Spleen (tissue), 11 donors: ENCODE measurements around the gene NIPSNAP2. TPM values are rescaled to one million over a fixed set of nuclear protein-coding genes. Genes with fewer than 3 reads are reported as not detected.
A peak's percentile ranks its signal among the peaks of the same experiment; 100 is the strongest.

Experiments
- DNase-seq: peaks from one replicate; pipeline ENCODE4 v3.0.0-alpha.2; 2020
- H3K27ac ChIP-seq, 8 donors: fragments of 200-600 bp; sonication (generic) in 7 of 8; 1 replicate in 4 of 8; 2 replicates in 4 of 8; pipeline versions ENCODE4 v1.5.0 to v1.8.0; 2016 to 2021; ENCODE audit warnings: inconsistent platforms in 4 of 8, mild to moderate bottlenecking in 4 of 8, moderate library complexity in 1 of 8
- H3K27me3 ChIP-seq, 7 donors: fragments of 200-600 bp; sonication (generic) in 6 of 7; replicated peaks in 1 of 7; 1 replicate in 4 of 7; 2 replicates in 3 of 7; pipeline versions ENCODE4 v1.5.0 to v1.8.0; 2016 to 2021; ENCODE audit warnings: inconsistent platforms in 3 of 7, mild to moderate bottlenecking in 1 of 7
- H3K36me3 ChIP-seq, 6 donors: fragments of 200-600 bp; sonication (generic) in 5 of 6; 1 replicate in 4 of 6; 2 replicates in 2 of 6; pipeline versions ENCODE4 v1.5.0 to v1.8.0; 2016 to 2021; ENCODE audit warnings: inconsistent platforms in 2 of 6
- H3K4me1 ChIP-seq, 6 donors: fragments of 200-600 bp; sonication (generic) in 5 of 6; 1 replicate in 3 of 6; 2 replicates in 3 of 6; pipeline versions ENCODE4 v1.5.0 to v1.8.0; 2016 to 2021; ENCODE audit warnings: inconsistent platforms in 3 of 6
- H3K4me3 ChIP-seq, 8 donors: fragments of 200-600 bp; sonication (generic) in 7 of 8; 1 replicate in 4 of 8; 2 replicates in 4 of 8; pipeline versions ENCODE4 v1.5.0 to v1.8.0; 2016 to 2021; ENCODE audit warnings: inconsistent platforms in 4 of 8, mild to moderate bottlenecking in 4 of 8, moderate library complexity in 2 of 8
- H3K9me3 ChIP-seq, 8 donors: fragments of 200-600 bp; sonication (generic) in 7 of 8; 1 replicate in 4 of 8; 2 replicates in 4 of 8; pipeline versions ENCODE4 v1.5.0 to v1.8.0; 2016 to 2021; ENCODE audit warnings: inconsistent platforms in 4 of 8
- CTCF ChIP-seq, 11 experiments: fragments of 200-600 bp in 7 of 11; fragments of 450-650 bp in 4 of 11; sonication (generic) in 4 of 11; IDR thresholded peaks in 8 of 11; conservative IDR thresholded peaks in 3 of 11; 1 replicate in 7 of 11; 2 replicates in 4 of 11; pipeline versions ENCODE4 v1.4.0 to v1.8.0; 2016 to 2021; ENCODE audit warnings: antibody characterized with exemption in 11 of 11, inconsistent platforms in 4 of 11, mild to moderate bottlenecking in 1 of 11
- POLR2A ChIP-seq, 3 donors: fragments of 450-650 bp; IDR thresholded peaks; one replicate each; pipeline ENCODE4 v1.5.1; 2017; ENCODE audit warnings: antibody characterized with exemption in 3 of 3, mild to moderate bottlenecking in 1 of 3
- POLR2AphosphoS5 ChIP-seq, 3 donors: sonication (generic); formaldehyde crosslinking; IDR thresholded peaks; one replicate each; pipeline ENCODE4 v1.5.1; 2017; ENCODE audit warnings: antibody characterized with exemption in 3 of 3
- WGBS, 5 donors: extraction: QIAGEN DNeasy Blood & Tissue Kit in 3 of 5; methylation state at CpG; one replicate each; pipeline versions ENCODE4 v1.1.5 to v1.1.7; 2013 to 2018; 5-methylcytosine and 5-hydroxymethylcytosine counted together
- intact Hi-C: fragments of 100-400 bp; cut with DNase I; formaldehyde crosslinking; loops from one replicate; pipeline ENCODE4 v1.15.0; 2023; ENCODE audit warnings: low total_unique reads
- polyA plus RNA-seq, 3 donors: library from polyadenylated mRNA; stranded (reverse); fragments of 200-250 nt; gene quantifications; one replicate each; pipeline ENCODE4 v1.2.1, GENCODE V29; 2013
- total RNA-seq, 7 donors: library from RNA; depleted of rRNA in 3 of 7; stranded (reverse); fragments of >200 nt in 3 of 7; fragmentation: NEBNext Ultra II Directional in 4 of 7; extraction: Animal tissue kit (Norgen Biotek cat#: 25700) in 4 of 7; gene quantifications; one replicate each; pipeline versions ENCODE4 v1.1.0 to v1.2.1, GENCODE V29; 2016 to 2021
- donor health status: healthy with polysubstance abuse.
- donor health status: DM: no; HTN: no; CAD: no; lungs with moderate emphysema.
- donor health status: DM: no; HTN: no; CAD: no.
- donor health status: Bipolar disorder and iron deficiency.
- donor health status: healthy.
- donor health status: DM: no; HTN: no; CAD: no.
- donor health status: DM: yes; HTN: yes; CAD: no.

Gene NIPSNAP2
- total and polyA plus RNA-seq, 10 donors: 26.8 to 54.1 (median 36.0) TPM

GRCh38 chr7:56019501-56019900, 55.1 kb downstream of the NIPSNAP2 start:
- DNase-seq: peak; percentile 51
- intact Hi-C loops: no loop called here
- no peaks in the 10 kb centered on the region for H3K4me1 ChIP-seq
- TF ChIP-seq POLR2A (IDR thresholded peaks at IDR 0.05) (no peak), CTCF (IDR thresholded peaks at IDR 0.05 in 8 of 11, conservative IDR thresholded peaks at IDR 0.05 in 3 of 11) (no peak), POLR2AphosphoS5 (IDR thresholded peaks at IDR 0.05) (no peak)
- WGBS, 5 donors: 77 to 96% (median 81%) methylated on average over 9 of the region's 9 CpGs
- H3K9me3 ChIP-seq: no peaks in the 10 kb centered on the region
- H3K4me3 ChIP-seq: no peak overlapping the region
- peaks cover 0 to 67% (median 5%) of the 10 kb centered on the region in 6 donors for H3K36me3 ChIP-seq
- no peak overlapping the region for H3K27ac ChIP-seq
- H3K27me3 ChIP-seq: no peaks in the 10 kb centered on the region

- Histone ChIP-seq H3K4me3 (no peak overlapping the region), H3K36me3 (peaks cover 0 to 50% (median 4%) of the 10 kb centered on the region in 6 donors), H3K27me3 (no peaks in the 10 kb centered on the region), H3K9me3 (no peaks in the 10 kb centered on the region), H3K4me1 (no peaks in the 10 kb centered on the region), H3K27ac (no peak overlapping the region)
- intact Hi-C loops: no loop called here
- DNase-seq: no peak
- TF ChIP-seq POLR2A (IDR thresholded peaks at IDR 0.05) (no peak), POLR2AphosphoS5 (IDR thresholded peaks at IDR 0.05) (no peak), CTCF (IDR thresholded peaks at IDR 0.05 in 8 of 11, conservative IDR thresholded peaks at IDR 0.05 in 3 of 11) (no peak)
These were observed 59.1 kb downstream of the NIPSNAP2 start for GRCh38 chr7:56023500-56023899.

GRCh38 chr7:56026538-56026937, 62.2 kb downstream of the NIPSNAP2 start:
- no peak overlapping the region for H3K27ac ChIP-seq
- no peak for TF ChIP-seq POLR2AphosphoS5 (IDR thresholded peaks at IDR 0.05)
- no peak for TF ChIP-seq POLR2A (IDR thresholded peaks at IDR 0.05)
- no peak for TF ChIP-seq CTCF (IDR thresholded peaks at IDR 0.05 in 8 of 11, conservative IDR thresholded peaks at IDR 0.05 in 3 of 11)
- H3K4me1 ChIP-seq: no peaks in the 10 kb centered on the region
- no peak overlapping the region for H3K4me3 ChIP-seq
- H3K27me3 ChIP-seq: no peaks in the 10 kb centered on the region
- intact Hi-C loops: no loop called here
- no peaks in the 10 kb centered on the region for H3K9me3 ChIP-seq
- peaks cover 0 to 44% (median 0%) of the 10 kb centered on the region in 6 donors for H3K36me3 ChIP-seq
- WGBS, 5 donors: 29 to 94% (median 91%) methylated on average over 2 of the region's 2 CpGs
- DNase-seq: no peak

GRCh38 chr7:56028942-56029630, 64.7 kb downstream of the NIPSNAP2 start:
- intact Hi-C loops: no loop called here
- 90 to 96% (median 94%) methylated on average over 9 of the region's 9 CpGs for WGBS, 5 donors

More at GRCh38 chr7:56028942-56029630, 64.7 kb downstream of the NIPSNAP2 start:
- no peaks in the 10 kb centered on the region for H3K27me3 ChIP-seq
- no peak for TF ChIP-seq POLR2A (IDR thresholded peaks at IDR 0.05)
- no peak for TF ChIP-seq CTCF (IDR thresholded peaks at IDR 0.05 in 8 of 11, conservative IDR thresholded peaks at IDR 0.05 in 3 of 11)
- TF ChIP-seq POLR2AphosphoS5 (IDR thresholded peaks at IDR 0.05): no peak
- no peak overlapping the region for H3K27ac ChIP-seq
- peaks cover 0 to 40% (median 0%) of the 10 kb centered on the region in 6 donors for H3K36me3 ChIP-seq
- H3K4me3 ChIP-seq: no peak overlapping the region
- no peak for DNase-seq
- H3K9me3 ChIP-seq: no peaks in the 10 kb centered on the region
- peaks cover 0 to 11% (median 6%) of the 10 kb centered on the region in 6 donors for H3K4me1 ChIP-seq
